Gastroesophageal sphincter (tissue), 3 donors: Measurements from ENCODE around the gene MAPK9.

ENCODE experiments used
- POLR2A ChIP-seq, 2 donors: fragments of 450-650 bp; IDR thresholded peaks; one replicate each; pipeline ENCODE4 v1.6.1; 2017; ENCODE audit warnings: antibody characterized with exemption in 2 of 2, mild to moderate bottlenecking in 2 of 2, moderate library complexity in 1 of 2
- TF ChIP-seq, protein P1 (sequence below), 4 experiments: fragments of 200-600 bp in 2 of 4; fragments of 450-650 bp in 2 of 4; sonication (generic) in 1 of 4; IDR thresholded peaks; one replicate each; pipeline ENCODE4 v1.5.1; 2017 to 2019; ENCODE audit warnings: antibody characterized with exemption in 4 of 4, mild to moderate bottlenecking in 2 of 4, moderate library complexity in 2 of 4

- TF ChIP-seq POLR2A (IDR thresholded peaks at IDR 0.05), result no peak
- TF ChIP-seq, protein P1, sequence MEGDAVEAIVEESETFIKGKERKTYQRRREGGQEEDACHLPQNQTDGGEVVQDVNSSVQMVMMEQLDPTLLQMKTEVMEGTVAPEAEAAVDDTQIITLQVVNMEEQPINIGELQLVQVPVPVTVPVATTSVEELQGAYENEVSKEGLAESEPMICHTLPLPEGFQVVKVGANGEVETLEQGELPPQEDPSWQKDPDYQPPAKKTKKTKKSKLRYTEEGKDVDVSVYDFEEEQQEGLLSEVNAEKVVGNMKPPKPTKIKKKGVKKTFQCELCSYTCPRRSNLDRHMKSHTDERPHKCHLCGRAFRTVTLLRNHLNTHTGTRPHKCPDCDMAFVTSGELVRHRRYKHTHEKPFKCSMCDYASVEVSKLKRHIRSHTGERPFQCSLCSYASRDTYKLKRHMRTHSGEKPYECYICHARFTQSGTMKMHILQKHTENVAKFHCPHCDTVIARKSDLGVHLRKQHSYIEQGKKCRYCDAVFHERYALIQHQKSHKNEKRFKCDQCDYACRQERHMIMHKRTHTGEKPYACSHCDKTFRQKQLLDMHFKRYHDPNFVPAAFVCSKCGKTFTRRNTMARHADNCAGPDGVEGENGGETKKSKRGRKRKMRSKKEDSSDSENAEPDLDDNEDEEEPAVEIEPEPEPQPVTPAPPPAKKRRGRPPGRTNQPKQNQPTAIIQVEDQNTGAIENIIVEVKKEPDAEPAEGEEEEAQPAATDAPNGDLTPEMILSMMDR (IDR thresholded peaks at IDR 0.05), result no peak
These were observed 43.8 kb upstream of the MAPK9 start for GRCh38 chr5:180335614-180336233.
